CMK (cell line): Measurements from ENCODE around the gene F8.

ENCODE experiments used
- DNase-seq: peaks from one replicate; pipeline ENCODE4 v3.0.0-alpha.2; 2010; ENCODE audit warnings: low read depth

The F8 gene

GRCh38 chrX:154813801-154814200 is 208.7 kb downstream of the F8 start:
- no peak for DNase-seq

GRCh38 chrX:154812341-154813101 is 210.0 kb downstream of the F8 start:
- no peak for DNase-seq

DNA sequence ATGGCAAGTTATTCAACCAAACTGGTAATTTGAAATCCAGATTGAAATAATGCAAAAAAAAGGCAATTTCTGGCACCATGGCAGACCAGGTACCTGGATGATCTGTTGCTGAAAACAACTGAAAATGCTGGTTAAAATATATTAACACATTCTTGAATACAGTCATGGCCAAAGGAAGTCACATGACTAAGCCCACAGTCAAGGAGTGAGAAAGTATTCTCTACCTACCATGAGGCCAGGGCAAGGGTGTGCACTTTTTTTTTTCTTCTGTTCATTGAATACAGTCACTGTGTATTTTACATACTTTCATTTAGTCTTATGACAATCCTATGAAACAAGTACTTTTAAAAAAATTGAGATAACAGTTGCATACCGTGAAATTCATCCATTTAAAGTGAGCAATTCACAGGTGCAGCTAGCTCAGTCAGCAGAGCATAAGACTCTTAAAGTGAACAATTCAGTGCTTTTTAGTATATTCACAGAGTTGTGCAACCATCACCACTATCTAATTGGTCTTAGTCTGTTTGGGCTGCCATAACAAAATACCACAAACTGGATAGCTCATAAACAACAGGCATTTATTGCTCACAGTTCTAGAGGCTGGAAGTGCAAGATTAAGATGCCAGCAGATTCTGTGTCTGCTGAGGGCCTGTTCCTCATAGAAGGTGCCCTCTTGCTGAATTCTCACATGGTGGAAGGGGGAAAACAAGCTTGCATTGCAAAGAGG is 212.4 kb downstream of the F8 start:
- DNase-seq = no peak

DNA sequence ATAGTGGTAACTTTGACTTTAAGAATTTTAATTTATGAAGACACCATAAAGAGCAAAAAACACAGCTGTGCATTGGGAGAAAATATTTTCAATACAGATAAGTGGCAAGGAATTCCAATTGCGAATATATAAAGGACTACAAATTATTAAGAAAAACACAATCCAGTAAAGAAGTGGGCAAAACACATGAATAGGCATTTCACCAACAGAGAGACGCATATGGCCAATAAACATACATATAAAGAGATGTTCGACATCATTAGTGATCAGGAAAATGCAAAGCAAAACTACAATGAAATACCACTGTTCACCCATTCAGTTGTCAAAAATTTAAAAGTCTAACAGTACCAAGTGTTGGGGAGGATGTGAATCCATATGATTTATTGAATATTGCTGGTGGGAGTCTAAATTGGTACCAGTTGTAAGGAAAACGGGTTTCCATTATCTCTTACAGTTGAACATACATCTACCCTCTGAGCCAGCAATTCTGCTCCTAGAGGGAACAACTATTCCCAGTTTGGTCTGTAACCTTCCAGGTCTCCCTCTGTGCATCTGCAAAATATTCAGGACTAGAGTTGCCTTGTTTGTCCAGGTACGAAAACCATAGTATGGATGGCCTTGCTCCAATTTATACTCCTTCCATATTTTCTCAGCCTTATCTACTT is 215.6 kb downstream of the F8 start:
- no peak for DNase-seq

DNA sequence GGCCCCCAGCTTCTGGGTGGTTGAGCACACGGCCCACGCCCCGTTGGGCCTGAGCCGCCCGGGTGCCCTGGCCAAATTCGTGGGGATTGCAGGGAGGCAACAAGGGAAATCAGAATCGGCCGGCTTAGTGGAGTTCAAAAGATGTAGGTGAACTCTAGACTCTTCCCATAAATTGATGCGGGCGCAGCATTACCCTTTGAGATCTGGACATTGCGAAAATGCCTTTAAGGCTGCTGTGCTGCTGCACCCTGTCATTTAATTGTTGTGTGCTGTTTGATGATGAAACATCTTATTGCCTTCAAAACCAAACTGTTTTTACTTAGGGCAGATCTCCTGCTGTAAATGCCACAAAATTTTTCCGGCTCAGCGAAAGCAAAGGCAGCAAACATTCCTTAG is 216.8 kb downstream of the F8 start:
- DNase-seq = no peak

DNA sequence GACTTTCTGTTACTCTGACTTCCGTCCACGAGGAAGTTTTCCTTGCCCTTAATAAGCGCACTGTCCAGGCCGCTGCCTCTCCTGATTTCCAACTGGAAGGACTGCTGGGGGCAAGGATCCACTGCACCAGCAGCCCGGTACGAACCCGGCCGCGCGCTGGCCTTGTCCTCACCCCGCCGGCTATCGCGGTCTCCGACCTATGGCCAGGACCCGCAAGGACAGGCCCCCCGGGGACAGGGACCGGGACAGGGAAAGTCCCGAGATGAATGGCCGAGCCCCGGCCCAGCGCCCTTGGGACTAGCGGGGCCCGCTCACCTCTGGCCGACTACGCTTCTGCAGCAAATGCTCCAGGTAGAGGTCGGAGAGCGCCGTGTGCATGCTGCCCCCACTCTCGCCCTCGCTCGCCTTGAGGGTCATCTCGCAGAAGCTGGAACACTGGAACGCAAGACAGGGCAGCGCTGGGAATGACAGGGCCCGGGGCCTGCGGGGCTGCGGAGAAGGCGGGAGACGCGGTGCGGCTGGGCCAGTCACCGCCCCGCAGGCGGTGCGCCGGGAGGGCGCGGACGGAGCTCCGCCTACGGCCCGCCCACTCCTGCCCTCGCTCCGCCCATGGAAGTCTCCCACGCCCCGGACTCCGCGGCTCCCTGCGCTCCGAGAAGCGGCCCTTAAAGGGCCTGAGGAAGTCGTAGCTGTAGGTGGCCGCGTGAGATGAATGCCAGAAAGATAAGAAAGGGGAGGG is 217.4 kb downstream of the F8 start, which contains the start of gene MPP1:
TSS of gene MPP1 (minus strand) at position 529 of the 739 bp plus-strand sequence. CDS start at position 417, 112 bp downstream.
- DNase-seq = peak; percentile 73

DNA sequence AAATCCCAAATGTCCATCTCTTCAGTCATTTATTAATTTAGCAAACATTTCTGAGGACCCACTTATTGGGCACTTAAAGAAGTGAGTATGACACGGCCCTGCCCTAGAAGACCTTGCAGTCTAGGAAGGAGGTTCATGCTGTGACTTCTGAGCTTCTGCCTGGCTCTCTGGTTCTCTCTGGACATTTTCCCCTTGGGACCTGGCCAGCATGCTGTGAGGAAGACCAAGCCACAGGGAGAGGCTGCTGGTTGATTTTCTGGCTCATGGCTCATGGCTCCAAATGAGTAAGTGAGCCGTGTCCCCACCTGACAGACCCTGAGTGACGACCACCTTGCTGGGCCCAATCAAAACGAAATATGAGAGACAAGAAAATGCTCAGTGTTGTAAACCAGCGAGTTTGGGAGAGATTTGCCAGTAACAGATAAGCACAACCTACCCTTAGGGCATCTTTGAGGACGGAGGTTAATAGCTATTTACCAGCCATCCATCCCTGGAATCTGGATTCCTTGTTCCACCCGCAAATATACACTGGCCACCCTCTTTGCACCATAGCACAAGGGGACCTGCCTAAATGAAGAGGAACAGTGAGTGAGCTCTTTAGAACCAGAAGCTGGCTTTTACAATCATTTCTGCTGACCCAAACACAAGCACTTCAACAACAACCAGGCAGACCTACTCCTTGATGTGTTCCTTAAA is 218.1 kb downstream of the F8 start:
- no peak for DNase-seq

DNA sequence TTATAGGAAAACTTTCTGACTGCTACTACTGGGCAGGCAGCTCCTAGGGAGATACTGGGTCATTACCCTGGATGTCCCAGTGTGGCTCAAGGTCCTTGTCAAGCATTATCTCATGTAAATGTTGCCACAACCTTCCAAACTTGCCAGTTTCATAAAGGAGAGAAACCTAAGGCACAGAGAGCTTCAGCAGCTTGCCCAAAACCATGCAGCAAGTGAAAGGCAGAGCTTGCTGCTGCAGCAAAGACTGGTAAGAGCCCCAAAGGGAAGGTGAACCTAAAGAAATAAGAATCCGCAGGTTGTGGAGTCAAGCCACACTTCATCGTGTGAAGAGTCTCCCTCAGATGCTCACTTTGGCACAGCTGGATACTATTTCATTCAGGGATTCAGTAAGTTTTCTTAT is 219.6 kb downstream of the F8 start:
- DNase-seq = no peak

- DNase-seq = no peak
These were observed 221.9 kb downstream of the F8 start for GRCh38 chrX:154800478-154801210.

- no peak for DNase-seq
These were observed 222.8 kb downstream of the F8 start for GRCh38 chrX:154799556-154800348.

DNA sequence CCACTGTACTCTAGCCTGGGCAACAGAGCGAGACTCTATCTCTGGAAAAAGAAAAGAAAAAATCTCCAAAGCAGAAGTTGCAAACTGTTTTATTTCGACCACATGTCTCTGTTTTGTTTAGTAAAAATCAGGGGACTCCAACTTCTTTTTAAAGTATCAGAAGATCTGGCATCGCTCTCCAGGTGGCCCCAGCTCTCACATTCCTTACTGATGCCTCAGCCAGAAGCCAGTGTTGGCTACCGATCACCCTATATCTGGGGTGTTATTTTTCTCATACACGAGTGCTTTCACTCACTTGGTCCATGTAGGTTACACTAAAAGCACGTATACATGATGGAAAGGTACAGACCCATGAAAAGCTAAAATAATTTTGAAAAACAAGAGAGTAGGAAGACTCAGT is 225.5 kb downstream of the F8 start:
- DNase-seq = no peak

GRCh38 chrX:154795016-154795415 is 227.5 kb downstream of the F8 start:
- no peak for DNase-seq

DNA sequence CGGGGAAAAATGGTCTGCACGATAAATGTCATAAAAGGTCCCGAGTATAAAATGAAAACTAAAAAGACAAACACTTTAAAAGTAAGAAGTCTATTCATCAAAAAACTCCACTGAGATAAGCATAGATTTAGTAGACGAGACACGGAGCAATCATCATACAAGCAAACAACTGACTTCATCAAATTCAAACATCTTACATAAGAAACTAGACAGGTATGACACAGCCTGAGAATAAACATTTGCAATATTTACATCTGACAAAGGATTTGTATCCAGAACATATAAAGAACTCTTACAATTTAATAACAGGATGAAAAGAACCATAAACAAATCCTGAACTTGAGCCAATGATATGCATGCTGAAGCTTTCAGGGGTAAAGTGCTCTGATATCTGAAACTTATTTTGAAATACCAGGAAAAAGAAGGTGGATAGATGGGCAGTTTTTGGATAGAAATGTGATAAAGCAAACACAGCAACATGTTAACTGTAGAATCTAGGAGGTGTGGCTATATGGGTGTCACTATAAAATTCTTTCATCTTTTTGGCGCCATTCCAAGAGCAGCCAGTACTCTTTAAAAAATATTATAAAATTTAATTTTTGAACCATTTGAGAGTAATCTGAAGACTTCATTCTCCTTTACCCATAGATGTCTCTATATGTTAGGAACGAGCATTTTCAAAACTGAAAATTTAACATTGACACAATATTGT is 229.3 kb downstream of the F8 start:
- DNase-seq = no peak

DNA sequence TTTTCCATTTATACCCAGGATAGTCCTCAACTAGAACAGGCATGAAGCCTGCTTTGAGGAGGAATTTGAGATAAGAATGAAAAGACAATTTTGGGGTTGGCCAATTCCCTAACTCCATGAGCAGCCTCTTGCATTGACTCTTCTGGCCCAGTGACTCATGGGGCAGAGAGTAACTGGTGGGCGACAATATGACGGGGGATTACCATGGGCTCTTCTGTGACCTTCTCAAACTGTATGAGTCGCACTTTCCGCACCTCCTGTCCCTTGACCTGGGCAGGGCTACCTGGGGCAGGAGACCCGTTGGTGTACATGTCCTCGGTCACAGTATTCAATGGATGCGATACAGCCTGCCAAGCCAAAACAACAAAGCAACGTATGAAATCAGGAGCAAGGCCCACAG is 230.6 kb downstream of the F8 start:
- DNase-seq = no peak

DNA sequence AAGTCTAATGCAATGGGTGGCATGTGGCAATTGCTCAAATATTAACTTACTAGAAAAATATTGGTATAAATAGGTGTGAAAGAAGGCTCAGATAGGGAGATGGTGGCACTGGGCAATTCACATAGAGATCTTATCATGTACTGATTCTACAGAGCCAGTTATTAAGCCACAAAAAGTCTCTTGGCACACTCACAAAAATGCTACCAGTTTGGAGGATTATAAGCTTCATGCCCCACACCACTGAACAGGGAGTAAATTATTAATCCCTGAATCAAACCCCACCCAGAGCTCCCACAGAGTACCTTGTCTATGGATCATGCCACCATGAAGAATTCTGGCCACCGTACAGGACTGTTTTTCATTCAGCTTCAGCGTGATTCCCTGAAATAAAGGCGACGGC is 231.1 kb downstream of the F8 start:
- no peak for DNase-seq
